ENCODE results near the gene ZFP30. TPM values are rescaled to one million over a fixed set of nuclear protein-coding genes. Genes with fewer than 3 reads are reported as not detected.
A peak's percentile ranks its signal among the peaks of the same experiment; 100 is the strongest.

The ZFP30 gene
- total RNA-seq, 4 donors from 2014 or later = 18.5 to 29.4 (median 23.2) TPM

DNA sequence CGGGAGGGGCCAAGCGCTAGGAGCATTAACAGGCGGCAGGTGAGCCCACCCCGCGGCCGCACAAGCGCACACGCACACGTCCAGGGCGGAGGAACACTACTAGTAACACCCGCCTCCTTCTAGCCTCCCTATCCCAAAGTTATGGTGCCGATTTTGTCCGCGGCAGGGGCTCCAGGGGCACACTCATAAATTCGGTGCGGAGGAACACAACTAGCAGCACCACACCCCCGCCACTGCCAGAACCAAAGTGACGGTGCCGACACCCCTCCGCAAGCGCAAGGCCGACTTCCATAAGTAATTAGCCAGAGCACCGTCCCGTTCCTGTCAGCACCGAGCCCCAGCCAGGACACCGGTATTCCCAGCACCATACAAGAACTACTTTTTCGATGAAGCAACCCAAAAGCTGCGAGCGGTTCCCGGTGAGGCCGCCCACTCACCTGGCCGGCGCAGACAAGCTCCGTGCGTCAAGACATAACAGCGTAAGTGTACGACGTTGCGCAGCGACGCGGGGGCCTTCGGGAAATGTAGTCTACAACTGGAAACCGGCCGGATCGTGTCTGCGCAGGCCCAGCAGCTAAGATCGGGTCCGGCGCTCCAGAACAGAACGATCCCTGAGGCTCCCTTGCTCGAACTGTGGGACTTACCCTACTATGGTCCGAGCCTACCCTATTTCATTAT lies 60.8 kb downstream of the ZFP30 start, which contains the start of the genes ZNF540 and ZNF571:
Gene ZNF540 (plus strand): TSS at position 573 of the 678 bp plus-strand sequence. CDS start 3,572 bp downstream, outside the sequence.
Gene ZNF571 (minus strand): TSS at position 489 of the 678 bp plus-strand sequence. CDS start 8,116 bp downstream, outside the sequence.
- peak within 1 kb of the TSS; percentile 38 to 51 (median 50) for H3K4me3 ChIP-seq (replicated peaks in 1 of 3)
- no peaks in the 10 kb centered on the region for H3K9me3 ChIP-seq
- H3K36me3 ChIP-seq = peaks cover 6 to 8% of the 10 kb centered on the region in 2 donors
- peaks cover 4 to 6% of the 10 kb centered on the region in 2 donors for H3K4me1 ChIP-seq
- intact Hi-C loops (cut with DNase I) = no loop called here
- H3K27ac ChIP-seq = peak within 1 kb of the TSS; percentile 81 to 93 (median 92)
- TF ChIP-seq POLR2A (IDR thresholded peaks at IDR 0.05) = peak in 1 of 2 donors; percentile 90
- TF ChIP-seq, protein P1, sequence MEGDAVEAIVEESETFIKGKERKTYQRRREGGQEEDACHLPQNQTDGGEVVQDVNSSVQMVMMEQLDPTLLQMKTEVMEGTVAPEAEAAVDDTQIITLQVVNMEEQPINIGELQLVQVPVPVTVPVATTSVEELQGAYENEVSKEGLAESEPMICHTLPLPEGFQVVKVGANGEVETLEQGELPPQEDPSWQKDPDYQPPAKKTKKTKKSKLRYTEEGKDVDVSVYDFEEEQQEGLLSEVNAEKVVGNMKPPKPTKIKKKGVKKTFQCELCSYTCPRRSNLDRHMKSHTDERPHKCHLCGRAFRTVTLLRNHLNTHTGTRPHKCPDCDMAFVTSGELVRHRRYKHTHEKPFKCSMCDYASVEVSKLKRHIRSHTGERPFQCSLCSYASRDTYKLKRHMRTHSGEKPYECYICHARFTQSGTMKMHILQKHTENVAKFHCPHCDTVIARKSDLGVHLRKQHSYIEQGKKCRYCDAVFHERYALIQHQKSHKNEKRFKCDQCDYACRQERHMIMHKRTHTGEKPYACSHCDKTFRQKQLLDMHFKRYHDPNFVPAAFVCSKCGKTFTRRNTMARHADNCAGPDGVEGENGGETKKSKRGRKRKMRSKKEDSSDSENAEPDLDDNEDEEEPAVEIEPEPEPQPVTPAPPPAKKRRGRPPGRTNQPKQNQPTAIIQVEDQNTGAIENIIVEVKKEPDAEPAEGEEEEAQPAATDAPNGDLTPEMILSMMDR (IDR thresholded peaks at IDR 0.05) = no peak
- DNase-seq = peak; percentile 97 to 98
- H3K27me3 ChIP-seq = no peaks in the 10 kb centered on the region
- 0 to 2% methylated on average over 25 to 34 of the region's 53 CpGs for WGBS, 2 donors

DNA sequence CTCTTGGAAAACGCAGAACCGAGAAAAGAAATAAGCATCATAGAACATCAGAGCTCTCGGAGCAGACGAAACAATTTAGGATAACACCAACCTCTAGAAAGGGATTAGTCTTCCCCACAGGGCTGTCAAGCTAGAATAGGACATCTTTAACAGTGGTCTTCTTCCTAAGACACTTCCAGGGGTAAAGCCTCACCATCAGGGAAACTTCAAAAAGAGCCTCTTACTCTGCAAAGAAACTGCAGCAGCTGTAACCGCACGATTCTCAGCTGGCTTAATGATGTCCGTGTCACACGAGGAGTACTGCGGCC lies 61.3 kb downstream of the ZFP30 start:
- WGBS, 2 donors = 2 to 3% methylated on average over 9 of the region's 9 CpGs
- H3K27ac ChIP-seq = peak overlapping the region; percentile 81 to 93 (median 92)
- intact Hi-C loops (cut with DNase I) = no loop called here
- H3K4me1 ChIP-seq = peaks cover 4 to 6% of the 10 kb centered on the region in 2 donors
- no peak for DNase-seq
- H3K36me3 ChIP-seq = peaks cover 2 to 5% of the 10 kb centered on the region in 2 donors
- no peaks in the 10 kb centered on the region for H3K27me3 ChIP-seq
- TF ChIP-seq POLR2A (IDR thresholded peaks at IDR 0.05) = no peak
- TF ChIP-seq, protein P1 (IDR thresholded peaks at IDR 0.05) = no peak
- peak overlapping the region; percentile 38 to 51 (median 50) for H3K4me3 ChIP-seq (replicated peaks in 1 of 3)
- H3K9me3 ChIP-seq = no peaks in the 10 kb centered on the region

DNA sequence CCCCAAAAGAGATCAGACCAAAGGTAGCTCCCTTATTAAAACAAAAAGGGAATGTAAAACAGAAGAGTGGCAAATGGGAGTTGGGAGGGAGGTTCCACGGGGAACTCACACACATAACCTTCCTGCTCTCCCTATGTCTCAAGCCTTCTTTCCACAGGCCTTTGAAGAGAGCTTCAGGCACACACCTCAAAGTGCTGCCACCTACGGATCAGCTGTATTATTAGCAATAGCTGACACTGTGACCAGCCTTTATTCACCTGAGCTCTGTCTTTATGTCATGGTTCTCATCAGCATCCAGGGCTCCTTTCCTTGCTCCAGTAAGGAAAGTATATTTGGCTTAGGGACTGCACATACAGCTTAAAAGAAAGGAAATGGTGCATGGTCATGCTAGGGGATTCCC lies 71.9 kb downstream of the ZFP30 start:
- TF ChIP-seq POLR2A (IDR thresholded peaks at IDR 0.05) = no peak
- TF ChIP-seq, protein P1 (IDR thresholded peaks at IDR 0.05) = no peak
- Histone ChIP-seq H3K36me3 (peaks cover 36 to 66% of the 10 kb centered on the region in 2 donors), H3K27ac (no peak overlapping the region), H3K4me1 (no peaks in the 10 kb centered on the region), H3K9me3 (no peaks in the 10 kb centered on the region), H3K27me3 (no peaks in the 10 kb centered on the region), H3K4me3 (replicated peaks in 1 of 3) (no peak overlapping the region)
- DNase-seq = no peak
- intact Hi-C loops (cut with DNase I) = no loop called here
- 66 to 74% methylated on average over 2 of the region's 2 CpGs for WGBS, 2 donors

DNA sequence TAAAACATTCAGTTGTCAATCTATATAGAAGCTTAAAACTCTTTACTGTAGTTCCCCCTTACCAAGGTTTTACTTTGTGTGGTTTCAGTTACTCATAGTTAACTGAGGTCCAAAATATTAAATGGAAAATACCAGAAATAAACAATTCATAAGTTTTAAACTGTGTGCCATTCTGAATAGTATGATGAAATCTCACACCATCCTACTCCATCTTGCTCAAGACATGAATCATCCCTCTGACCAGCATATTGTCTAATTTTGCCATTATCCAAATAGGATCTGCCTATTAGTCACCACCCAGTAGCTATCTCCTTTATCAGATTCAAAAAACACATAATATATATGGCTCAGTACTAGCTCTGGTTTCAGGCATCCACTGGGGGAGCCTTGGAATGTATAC lies 83.1 kb downstream of the ZFP30 start:
- Histone ChIP-seq H3K27ac (no peak overlapping the region), H3K27me3 (no peaks in the 10 kb centered on the region), H3K4me1 (no peaks in the 10 kb centered on the region), H3K36me3 (peaks cover 0 to 12% of the 10 kb centered on the region in 2 donors), H3K4me3 (replicated peaks in 1 of 3) (no peak overlapping the region), H3K9me3 (peaks cover 11% of the 10 kb centered on the region)
- TF ChIP-seq POLR2A (IDR thresholded peaks at IDR 0.05) = no peak
- TF ChIP-seq, protein P1 (IDR thresholded peaks at IDR 0.05) = no peak
- intact Hi-C loops (cut with DNase I) = loop anchor here (10.0 kb wide), 1 partner anchor 147 kb away; no protein-coding TSS in a partner anchor
- no peak for DNase-seq

DNA sequence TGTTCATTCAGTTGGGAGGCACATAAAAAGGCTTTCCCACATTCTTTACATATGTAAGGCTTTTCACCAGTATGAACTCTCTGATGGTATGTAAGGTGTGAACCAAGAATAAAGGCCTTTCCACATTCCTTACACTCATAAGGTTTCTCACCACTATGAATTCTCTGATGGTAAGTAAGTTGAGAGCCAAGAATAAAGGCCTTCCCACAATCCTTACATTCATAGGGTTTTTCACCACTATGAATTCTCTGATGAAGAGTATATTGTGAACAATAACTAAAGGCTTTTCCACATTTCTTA lies 89.9 kb downstream of the ZFP30 start:
- Histone ChIP-seq H3K27ac (no peak overlapping the region), H3K4me3 (replicated peaks in 1 of 3) (no peak overlapping the region), H3K9me3 (peaks cover 20% of the 10 kb centered on the region), H3K4me1 (no peaks in the 10 kb centered on the region), H3K36me3 (peaks cover 22 to 24% of the 10 kb centered on the region in 2 donors), H3K27me3 (no peaks in the 10 kb centered on the region)
- TF ChIP-seq, protein P1 (IDR thresholded peaks at IDR 0.05) = no peak
- TF ChIP-seq POLR2A (IDR thresholded peaks at IDR 0.05) = no peak
- intact Hi-C loops (cut with DNase I) = loop anchor here (5.0 to 10.0 kb wide), 3 partner anchors 431 to 1021 kb away; no protein-coding TSS in a partner anchor
- DNase-seq = no peak
